Measurements from ENCODE around the gene CTTNBP2. TPM values are rescaled to one million over a fixed set of nuclear protein-coding genes. Genes with fewer than 3 reads are reported as not detected.

Gene CTTNBP2
- total RNA-seq, 1 experiment from 2014 or later = 17.6 TPM

- WGBS (ENCODE audit: extremely low coverage, insufficient read length, low lambda C conversion rate) = no CpG with 5 or more reads among the region's 4 CpGs
- Mint-ChIP-seq H3K4me1 (no peaks in the 10 kb centered on the region; a peak in 1 of 4 replicates), H3K4me3 (no peak overlapping the region), H3K36me3 (ENCODE audit: insufficient read depth in 1 of 3, low read depth in 3 of 3) (peaks cover 24 to 46% (median 30%) of the 10 kb centered on the region in 3 experiments; a peak in 6 of 7 replicates), H3K27me3 (ENCODE audit: low read depth) (no peaks in the 10 kb centered on the region), H3K27ac (no peak overlapping the region; a peak in 1 of 7 replicates), H3K9me3 (no peaks in the 10 kb centered on the region)
- no peaks in the 10 kb centered on the region for H3K9me3 ChIP-seq (ENCODE audit: control insufficient read depth, low read depth, low read length)
- no peaks in the 10 kb centered on the region for H3K4me1 ChIP-seq (ENCODE audit: insufficient read depth, low read length)
- H3T11ph ChIP-seq (ENCODE audit: low read length) = no peak overlapping the region
- no peaks in the 10 kb centered on the region for H4K20me1 ChIP-seq (ENCODE audit: control insufficient read depth, insufficient read depth, insufficient read length)
- H3K79me1 ChIP-seq (ENCODE audit: insufficient read depth, low read depth, low read length, poor library complexity, severe bottlenecking) = no peaks in the 10 kb centered on the region
- no peaks in the 10 kb centered on the region for H3K27me3 ChIP-seq (ENCODE audit: insufficient read depth, low read length)
- no peaks in the 10 kb centered on the region for H3K23me2 ChIP-seq (ENCODE audit: insufficient read length, low read depth, low read length, poor library complexity, severe bottlenecking)
- H3K18ac ChIP-seq (ENCODE audit: insufficient read length, low read depth, low read length) = no peak overlapping the region
- H3K4ac ChIP-seq (ENCODE audit: low read depth, low read length) = no peak overlapping the region
- no peak overlapping the region for H2BK12ac ChIP-seq (ENCODE audit: insufficient read length, low read depth, low read length)
- no peak overlapping the region for H2BK20ac ChIP-seq (ENCODE audit: low read depth, low read length, poor library complexity, severe bottlenecking)
- TF ChIP-seq CTCF (conservative IDR thresholded peaks at IDR 0.05) = no peak
- no peak overlapping the region for H2AFZ ChIP-seq (ENCODE audit: low read length)
- H2AK5ac ChIP-seq (ENCODE audit: insufficient read length, low read length) = no peak overlapping the region
- H2BK5ac ChIP-seq (ENCODE audit: insufficient read length, low read length) = no peak overlapping the region
- no peak overlapping the region for H4K5ac ChIP-seq (ENCODE audit: insufficient read length, low read depth, low read length)
- H2BK120ac ChIP-seq (ENCODE audit: low read depth, low read length, poor library complexity, severe bottlenecking) = no peak overlapping the region
- no peak overlapping the region for H3K14ac ChIP-seq (ENCODE audit: insufficient read depth, low read length)
- no peak overlapping the region for H3K4me2 ChIP-seq (ENCODE audit: insufficient read depth, insufficient read length, low read length)
- no peaks in the 10 kb centered on the region for H3K79me2 ChIP-seq (ENCODE audit: insufficient read depth, low read length)
- H3K27ac ChIP-seq (ENCODE audit: insufficient read length, low read depth, low read length) = no peak overlapping the region
- no peak overlapping the region for H4K8ac ChIP-seq (replicated peaks; ENCODE audit: insufficient read length, low read depth, low read length)
- H3K56ac ChIP-seq (ENCODE audit: insufficient read length, low read depth, low read length) = no peak overlapping the region
- H4K91ac ChIP-seq (ENCODE audit: insufficient read length, low read depth, low read length) = no peak overlapping the region
- H2BK15ac ChIP-seq (ENCODE audit: low read depth, low read length) = no peak overlapping the region
- H3K23ac ChIP-seq (ENCODE audit: insufficient read length, low read depth, low read length) = no peak overlapping the region
- no peak for DNase-seq
- no peak overlapping the region for H3K9ac ChIP-seq (ENCODE audit: extremely low read depth, insufficient read length, low read length)
Observed at GRCh38 chr7:117757440-117757839, 115.8 kb downstream of the CTTNBP2 start.
